IMR-90 (cell line): ENCODE results near the gene NBEA. TPM values are rescaled to one million over a fixed set of nuclear protein-coding genes. Genes with fewer than 3 reads are reported as not detected.

Experiments used
- ATAC-seq: fragments of 200-7000 bp; cut with Tn5 transposase; 2 replicates; pipeline ENCODE4 v1.9.1; 2020; ENCODE audit warnings: low read depth, mild to moderate bottlenecking, moderate library complexity
- BruUV-seq: library from RNA; stranded (reverse); fragments of 400-500 nt; replicated peaks from 2 replicates; lab custom pipeline; 2021; lab: Mats Ljungman, UMichigan
- CTCF ChIA-PET: fragments of 300-600 bp; formaldehyde crosslinking; extraction: SDS; loops from one replicate; lab custom pipeline; 2021; ENCODE audit warnings: antibody characterized with exemption; lab: Yijun Ruan, JAX
- POLR2A ChIA-PET: fragments of 300-600 bp; sonication (Branson Sonifier 250); formaldehyde crosslinking; loops from one replicate; lab custom pipeline; 2022; ENCODE audit warnings: antibody characterized with exemption; ENCODE audit not compliant: unreplicated experiment; lab: Charles Lee
- DNase-seq: peaks from one replicate; pipeline ENCODE4 v3.0.0; 2013
- H2AFZ ChIP-seq: replicated peaks from 2 replicates; pipeline ENCODE3; 2013; ENCODE audit warnings: low read length, mild to moderate bottlenecking; ENCODE audit not compliant: poor library complexity
- H2AK5ac ChIP-seq: 2 replicates; pipeline ENCODE4 v1.6.1; 2013; ENCODE audit warnings: low read depth, low read length, inconsistent platforms
- H2AK9ac ChIP-seq: replicated peaks from 2 replicates; pipeline ENCODE3; 2013; ENCODE audit warnings: mild to moderate bottlenecking, low read depth, low read length, moderate library complexity; ENCODE audit not compliant: poor library complexity
- H2BK120ac ChIP-seq: 2 replicates; pipeline ENCODE4 v1.6.1; 2013; ENCODE audit warnings: low read depth, low read length, inconsistent platforms
- H2BK15ac ChIP-seq: 3 replicates; pipeline ENCODE4 v1.6.1; 2013; ENCODE audit warnings: low read depth, low read length, inconsistent platforms
- H2BK20ac ChIP-seq: 2 replicates; pipeline ENCODE4 v1.6.1; 2013; ENCODE audit warnings: low read depth, mild to moderate bottlenecking, inconsistent platforms, low read length, moderate library complexity
- H2BK5ac ChIP-seq: 2 replicates; pipeline ENCODE4 v1.6.1; 2013; ENCODE audit warnings: mild to moderate bottlenecking, low read depth, low read length, inconsistent platforms; ENCODE audit not compliant: poor library complexity, severe bottlenecking
- H3K14ac ChIP-seq: replicated peaks from 2 replicates; pipeline ENCODE4 v1.6.1; 2013; ENCODE audit warnings: low read depth, low read length, inconsistent platforms
- H3K18ac ChIP-seq: 2 replicates; pipeline ENCODE4 v1.6.1; 2013; ENCODE audit warnings: low read depth, low read length, control low read depth
- H3K23ac ChIP-seq: 2 replicates; pipeline ENCODE4 v1.6.1; 2013; ENCODE audit warnings: low read depth, low read length, inconsistent platforms
- H3K27ac ChIP-seq: 2 replicates; pipeline ENCODE4 v1.5.1; 2013; ENCODE audit warnings: mild to moderate bottlenecking, control low read depth, low read length; ENCODE audit not compliant: insufficient read depth
- H3K27me3 ChIP-seq: 2 replicates; pipeline ENCODE4 v1.6.1; 2013; ENCODE audit warnings: low read length; ENCODE audit not compliant: control insufficient read depth, insufficient read depth
- H3K36me3 ChIP-seq: 2 replicates; pipeline ENCODE4 v1.6.1; 2013; ENCODE audit warnings: low read length, mixed read lengths; ENCODE audit not compliant: control insufficient read depth, insufficient read depth
- H3K4ac ChIP-seq: 2 replicates; pipeline ENCODE4 v1.6.1; 2013; ENCODE audit warnings: low read depth, low read length, inconsistent platforms
- H3K4me1 ChIP-seq: 2 replicates; pipeline ENCODE4 v1.6.1; 2013; ENCODE audit warnings: low read length, mixed read lengths; ENCODE audit not compliant: control insufficient read depth, insufficient read depth
- H3K4me2 ChIP-seq: 2 replicates; pipeline ENCODE4 v1.6.1; 2013; ENCODE audit warnings: low read depth, mild to moderate bottlenecking, control low read depth, low read length, moderate library complexity
- H3K4me3 ChIP-seq: 2 replicates; pipeline ENCODE4 v1.5.1; 2013; ENCODE audit warnings: low read depth, mild to moderate bottlenecking, control low read depth, low read length, moderate library complexity; ENCODE audit not compliant: insufficient read depth
- H3K56ac ChIP-seq: 2 replicates; pipeline ENCODE4 v1.6.1; 2013; ENCODE audit warnings: low read length, inconsistent platforms; ENCODE audit not compliant: insufficient read depth; ENCODE audit errors: extremely low read depth
- H3K79me1 ChIP-seq, 2 experiments: 2 replicates each; pipeline ENCODE4 v1.6.1; 2013; ENCODE audit warnings: low read length in 2 of 2, inconsistent platforms in 1 of 2, low read depth in 1 of 2
- H3K9ac ChIP-seq: 2 replicates; pipeline ENCODE4 v1.6.1; 2013; ENCODE audit warnings: low read depth, low read length, control low read depth
- H3K9me1 ChIP-seq: 2 replicates; pipeline ENCODE4 v1.6.1; 2013; ENCODE audit warnings: low read length, inconsistent platforms; ENCODE audit not compliant: insufficient read depth
- H3K9me3 ChIP-seq: 2 replicates; pipeline ENCODE4 v1.6.1; 2013; ENCODE audit warnings: low read length; ENCODE audit not compliant: control insufficient read depth, insufficient read depth
- H4K20me1 ChIP-seq: 2 replicates; pipeline ENCODE4 v1.6.1; 2013; ENCODE audit warnings: low read length, inconsistent platforms; ENCODE audit not compliant: insufficient read depth
- H4K5ac ChIP-seq: 2 replicates; pipeline ENCODE4 v1.6.1; 2013; ENCODE audit warnings: mild to moderate bottlenecking, low read depth, low read length, control low read depth
- H4K8ac ChIP-seq, 2 experiments: 2 replicates each; pipeline ENCODE4 v1.6.1; 2013; ENCODE audit warnings: low read depth in 2 of 2, low read length in 2 of 2, control low read depth in 1 of 2, inconsistent platforms in 1 of 2
- H4K91ac ChIP-seq: 2 replicates; pipeline ENCODE4 v1.6.1; 2013; ENCODE audit warnings: low read depth, low read length, inconsistent platforms; ENCODE audit not compliant: insufficient read depth
- CEBPB ChIP-seq: IDR thresholded peaks from 2 replicates; pipeline ENCODE4 v1.6.1; 2012; ENCODE audit warnings: low read depth, low read length, improper control_type of control experiment
- CHD1 ChIP-seq: IDR thresholded peaks from 2 replicates; pipeline ENCODE4 v1.6.1; 2012; ENCODE audit warnings: low read depth, low read length, improper control_type of control experiment
- CTCF ChIP-seq: conservative IDR thresholded peaks from 2 replicates; pipeline ENCODE4 v1.5.1; 2012; ENCODE audit warnings: mild to moderate bottlenecking, low read depth, low read length, improper control_type of control experiment
- FOS ChIP-seq: fragments of 150-350 bp; IDR thresholded peaks from 2 replicates; pipeline ENCODE4 v1.6.1; 2016; ENCODE audit warnings: low read depth, low read length
- MAFK ChIP-seq: IDR thresholded peaks from 2 replicates; pipeline ENCODE4 v1.6.1; 2012; ENCODE audit warnings: low read depth, low read length, improper control_type of control experiment
- POLR2A ChIP-seq: IDR thresholded peaks from 2 replicates; pipeline ENCODE4 v1.6.1; 2012; ENCODE audit warnings: mild to moderate bottlenecking, low read depth, low read length
- RAD21 ChIP-seq: IDR thresholded peaks from 2 replicates; pipeline ENCODE4 v1.6.1; 2012; ENCODE audit warnings: low read length, improper control_type of control experiment
- WGBS, 2 experiments: methylation state at CpG; one replicate each; pipeline versions ENCODE4 v1.1.5 to v1.1.7; 2013; ENCODE audit warnings: missing lambda C conversion rate in 2 of 2; ENCODE audit not compliant: insufficient read length in 1 of 2; ENCODE audit errors: extremely low coverage in 2 of 2; 5-methylcytosine and 5-hydroxymethylcytosine counted together
- dilution Hi-C: fragments of 300-500 bp; cut with HindIII; formaldehyde crosslinking; loops from one replicate; pipeline ENCODE4 v1.14.3; 2018; ENCODE audit warnings: low sequenced_read_pairs; ENCODE audit not compliant: unreplicated experiment
- in situ Hi-C: fragments of 300-500 bp; cut with MboI; formaldehyde crosslinking; loops from 3 replicates; pipeline ENCODE4 v1.14.3; 2019; ENCODE audit warnings: low sequenced_read_pairs, inconsistent platforms, mixed read lengths
- intact Hi-C: fragments of 100-400 bp; cut with micrococcal nuclease; formaldehyde crosslinking; loops from 2 replicates; pipeline ENCODE4 v1.10.0; 2022
- polyA plus RNA-seq, 3 experiments: library from polyadenylated mRNA; depleted of rRNA; stranded (reverse); fragments of >200 nt; gene quantifications; 2 replicates each; pipeline ENCODE4 v1.2.3, GENCODE V29; 2012; ENCODE audit warnings: low replicate concordance in 1 of 3
- total RNA-seq: library from RNA; depleted of rRNA; stranded (reverse); fragments of >200 nt; gene quantifications from 2 replicates; pipeline ENCODE4 v1.2.3, GENCODE V29; 2012

The NBEA gene
- total and polyA plus RNA-seq, 2 of the 4 experiments (the other 2 are of a cell fraction), result 0.82 to 2.2 TPM

- Histone ChIP-seq H3K18ac (peak overlapping the region; percentile 46), H3K4me2 (no peak overlapping the region), H4K91ac (no peak overlapping the region), H4K20me1 (no peaks in the 10 kb centered on the region), H3K56ac (no peak overlapping the region), H3K9me1 (no peaks in the 10 kb centered on the region), H3K27me3 (no peaks in the 10 kb centered on the region), H3K4me1 (peaks cover 5% of the 10 kb centered on the region; the same call in 1 of the 2 replicates), H2BK120ac (peak overlapping the region; percentile 8; the same call in 1 of the 2 replicates), H4K8ac (0 out of 4 replicates have a peak overlapping the region, but pooled peaks of 1 of the 2 experiments have one; percentile 8), H3K36me3 (no peaks in the 10 kb centered on the region), H3K9ac (no peak overlapping the region), H2AK9ac (no peak overlapping the region), H3K9me3 (no peaks in the 10 kb centered on the region), H2AK5ac (no peak overlapping the region), H3K4ac (no peak overlapping the region; the same call in 1 of the 2 replicates), H3K4me3 (no peak overlapping the region), H3K79me1 (no peaks in the 10 kb centered on the region), H2BK20ac (no peak overlapping the region), H2BK15ac (no peak overlapping the region), H3K27ac (no peak overlapping the region; the same call in 1 of the 2 replicates), H4K5ac (peak overlapping the region; percentile 75; the same call in 1 of the 2 replicates), H2BK5ac (peak overlapping the region; percentile 8), H2AFZ (no peak overlapping the region), H3K23ac (no peak overlapping the region), H3K14ac (no peak overlapping the region)
- ATAC-seq (peak; percentile 51; the same call in 1 of the 2 replicates), DNase-seq (peak; percentile 6)
- POLR2A ChIA-PET, result no interaction called here
- TF ChIP-seq CTCF (no peak), FOS (no peak), CHD1 (no peak), MAFK (no peak), CEBPB (no peak), RAD21 (no peak), POLR2A (no peak)
- in situ Hi-C loops (no loop called here), intact Hi-C loops (no loop called here), dilution Hi-C loops (no loop called here)
- BruUV-seq, result no TSS peak
- no CpG with 5 or more reads among the region's 4 CpGs for WGBS, 2 experiments
- CTCF ChIA-PET, result interaction anchor here (0.5 kb wide), 1 partner anchor 1849 kb away, joined by 4 read pairs; no protein-coding TSS in a partner anchor
Measured at GRCh38 chr13:35598790-35599369, 656.8 kb downstream of the NBEA start.
